ENCODE measurements around the gene HTR4.

HTR4 gene

GRCh38 chr5:148458036-148458888, 196.1 kb downstream of the HTR4 start:
- Histone ChIP-seq H3K9me3 (ENCODE audit: control insufficient read depth, low read length) (no peaks in the 10 kb centered on the region), H3K4me1 (no peaks in the 10 kb centered on the region), H2AFZ (no peak overlapping the region), H3K79me2 (no peaks in the 10 kb centered on the region), H3K36me3 (ENCODE audit: control insufficient read depth, insufficient read depth, low read length) (no peaks in the 10 kb centered on the region), H3K4me3 (ENCODE audit: low read depth, low read length) (no peak overlapping the region), H3K27ac (no peak overlapping the region), H3K9ac (no peak overlapping the region), H3K27me3 (ENCODE audit: control insufficient read depth, insufficient read depth, low read length) (no peaks in the 10 kb centered on the region), H3K4me2 (ENCODE audit: low read length) (no peak overlapping the region)
- no peak for TF ChIP-seq CTCF (IDR thresholded peaks at IDR 0.05)

- Histone ChIP-seq H3K27ac (no peak overlapping the region), H3K9me3 (ENCODE audit: control insufficient read depth, low read length) (no peaks in the 10 kb centered on the region), H3K27me3 (ENCODE audit: control insufficient read depth, insufficient read depth, low read length) (no peaks in the 10 kb centered on the region), H3K9ac (no peak overlapping the region), H3K4me3 (ENCODE audit: low read depth, low read length) (no peak overlapping the region), H3K36me3 (ENCODE audit: control insufficient read depth, insufficient read depth, low read length) (no peaks in the 10 kb centered on the region), H3K4me2 (ENCODE audit: low read length) (no peak overlapping the region), H2AFZ (no peak overlapping the region), H3K79me2 (no peaks in the 10 kb centered on the region), H3K4me1 (no peaks in the 10 kb centered on the region)
- no peak for TF ChIP-seq CTCF (IDR thresholded peaks at IDR 0.05)
Measured at GRCh38 chr5:148457183-148457620, 197.1 kb downstream of the HTR4 start.

GRCh38 chr5:148455185-148455584, 199.1 kb downstream of the HTR4 start:
- Histone ChIP-seq H3K27me3 (ENCODE audit: control insufficient read depth, insufficient read depth, low read length) (no peaks in the 10 kb centered on the region), H3K27ac (no peak overlapping the region), H3K36me3 (ENCODE audit: control insufficient read depth, insufficient read depth, low read length) (no peaks in the 10 kb centered on the region), H3K4me1 (no peaks in the 10 kb centered on the region), H3K9me3 (ENCODE audit: control insufficient read depth, low read length) (no peaks in the 10 kb centered on the region), H3K4me3 (ENCODE audit: low read depth, low read length) (no peak overlapping the region), H3K4me2 (ENCODE audit: low read length) (no peak overlapping the region), H3K79me2 (no peaks in the 10 kb centered on the region), H2AFZ (no peak overlapping the region), H3K9ac (no peak overlapping the region)
- no peak for TF ChIP-seq CTCF (IDR thresholded peaks at IDR 0.05)

- Histone ChIP-seq H3K4me1 (no peaks in the 10 kb centered on the region), H3K79me2 (no peaks in the 10 kb centered on the region), H3K27me3 (ENCODE audit: control insufficient read depth, insufficient read depth, low read length) (no peaks in the 10 kb centered on the region), H3K27ac (no peak overlapping the region), H3K9ac (no peak overlapping the region), H2AFZ (no peak overlapping the region), H3K9me3 (ENCODE audit: control insufficient read depth, low read length) (no peaks in the 10 kb centered on the region), H3K4me3 (ENCODE audit: low read depth, low read length) (no peak overlapping the region), H3K4me2 (ENCODE audit: low read length) (no peak overlapping the region), H3K36me3 (ENCODE audit: control insufficient read depth, insufficient read depth, low read length) (no peaks in the 10 kb centered on the region)
- TF ChIP-seq CTCF (IDR thresholded peaks at IDR 0.05), result no peak
Measured at GRCh38 chr5:148454576-148454975, 199.8 kb downstream of the HTR4 start.
